Measurements from ENCODE around the gene LIFR.
A peak's percentile ranks its signal among the peaks of the same experiment; 100 is the strongest.

The LIFR gene

GRCh38 chr5:38536968-38537367, 19.5 kb downstream of the LIFR start:
- H3K4me3 ChIP-seq (ENCODE audit: low read depth, low read length), result no peak overlapping the region
- no peak overlapping the region for H3K27ac ChIP-seq (ENCODE audit: extremely low read depth, low read depth, low read length)
- ChIA-PET POLR2A (no interaction called here), CTCF (interaction anchor here (0.6 to 1.9 kb wide), 4 partner anchors 9 to 271 kb away, joined by 3 to 6 read pairs (median 4); no protein-coding TSS in a partner anchor)
- TF ChIP-seq ZNF416 (tag by site-specific recombination; IDR thresholded peaks at IDR 0.05), result no peak
- no peak for TF ChIP-seq ZBTB20 (tag by site-specific recombination; IDR thresholded peaks at IDR 0.05)
- no peak for TF ChIP-seq ZNF362 (tag by site-specific recombination; IDR thresholded peaks at IDR 0.05)
- TF ChIP-seq GLIS1 (tag by site-specific recombination; IDR thresholded peaks at IDR 0.05), result 0 out of 2 replicates have a peak, but pooled peaks have one; percentile 9
- TF ChIP-seq ZNF530 (tag by site-specific recombination; IDR thresholded peaks at IDR 0.05; ENCODE audit: low read depth), result no peak
- no peak for TF ChIP-seq ZNF155 (tag by site-specific recombination; IDR thresholded peaks at IDR 0.05)
- TF ChIP-seq ZNF600 (tag by site-specific recombination; IDR thresholded peaks at IDR 0.05), result peak; percentile 51; the same call in 1 of the 2 replicates
- no peaks in the 10 kb centered on the region for H3K9me3 ChIP-seq (ENCODE audit: control insufficient read depth, insufficient read depth, low read depth, low read length)
- H3K4me1 ChIP-seq (ENCODE audit: control insufficient read depth, insufficient read depth, low read length), result peaks cover 54% of the 10 kb centered on the region
- no peaks in the 10 kb centered on the region for H3K36me3 ChIP-seq (ENCODE audit: control insufficient read depth in 2 of 2, insufficient read depth in 1 of 2, low read length in 2 of 2)

DNA sequence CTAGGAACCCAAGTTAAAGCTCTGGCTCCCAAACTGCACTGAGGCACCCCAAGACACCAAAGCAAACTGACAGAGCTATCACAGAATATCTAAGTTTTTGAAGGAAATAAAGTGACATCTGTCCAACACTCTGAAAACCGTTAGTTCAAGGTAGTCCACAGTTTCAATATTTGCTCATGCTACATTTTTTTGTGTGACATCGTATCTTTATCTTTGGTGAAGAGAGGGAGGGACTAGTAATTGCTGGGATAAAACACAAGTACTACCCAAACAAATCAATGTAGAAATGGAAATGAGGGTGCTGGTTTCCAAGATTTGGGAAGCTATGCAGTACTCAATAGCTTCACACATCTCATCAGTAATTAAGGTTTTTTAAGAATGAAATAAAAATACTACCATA, 20.6 kb downstream of the LIFR start:
- no peaks in the 10 kb centered on the region; the same call in 1 of the 2 replicates for H3K9me3 ChIP-seq (ENCODE audit: control insufficient read depth, insufficient read depth, low read depth, low read length)
- H3K36me3 ChIP-seq (ENCODE audit: control insufficient read depth in 2 of 2, insufficient read depth in 1 of 2, low read length in 2 of 2), result no peaks in the 10 kb centered on the region
- POLR2A ChIA-PET, result no interaction called here
- H3K27ac ChIP-seq (ENCODE audit: extremely low read depth, low read depth, low read length), result no peak overlapping the region
- TF ChIP-seq, protein P1, sequence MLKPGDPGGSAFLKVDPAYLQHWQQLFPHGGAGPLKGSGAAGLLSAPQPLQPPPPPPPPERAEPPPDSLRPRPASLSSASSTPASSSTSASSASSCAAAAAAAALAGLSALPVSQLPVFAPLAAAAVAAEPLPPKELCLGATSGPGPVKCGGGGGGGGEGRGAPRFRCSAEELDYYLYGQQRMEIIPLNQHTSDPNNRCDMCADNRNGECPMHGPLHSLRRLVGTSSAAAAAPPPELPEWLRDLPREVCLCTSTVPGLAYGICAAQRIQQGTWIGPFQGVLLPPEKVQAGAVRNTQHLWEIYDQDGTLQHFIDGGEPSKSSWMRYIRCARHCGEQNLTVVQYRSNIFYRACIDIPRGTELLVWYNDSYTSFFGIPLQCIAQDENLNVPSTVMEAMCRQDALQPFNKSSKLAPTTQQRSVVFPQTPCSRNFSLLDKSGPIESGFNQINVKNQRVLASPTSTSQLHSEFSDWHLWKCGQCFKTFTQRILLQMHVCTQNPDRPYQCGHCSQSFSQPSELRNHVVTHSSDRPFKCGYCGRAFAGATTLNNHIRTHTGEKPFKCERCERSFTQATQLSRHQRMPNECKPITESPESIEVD (tag by site-specific recombination; IDR thresholded peaks at IDR 0.05), result 0 out of 2 replicates have a peak, but pooled peaks have one; percentile 2
- no peak for TF ChIP-seq ZNF776 (tag by site-specific recombination; IDR thresholded peaks at IDR 0.05; ENCODE audit: borderline replicate concordance)
- H3K4me3 ChIP-seq (ENCODE audit: low read depth, low read length), result no peak overlapping the region
- CTCF ChIA-PET, result interaction anchor here (0.5 to 1.9 kb wide), 12 partner anchors 9 to 283 kb away, joined by 3 to 6 read pairs (median 4); no protein-coding TSS in a partner anchor
- peaks cover 45% of the 10 kb centered on the region for H3K4me1 ChIP-seq (ENCODE audit: control insufficient read depth, insufficient read depth, low read length)

- Histone ChIP-seq H3K4me1 (ENCODE audit: control insufficient read depth, insufficient read depth, low read length) (peaks cover 42% of the 10 kb centered on the region), H3K36me3 (ENCODE audit: control insufficient read depth in 2 of 2, insufficient read depth in 1 of 2, low read length in 2 of 2) (no peaks in the 10 kb centered on the region), H3K4me3 (ENCODE audit: low read depth, low read length) (no peak overlapping the region), H3K9me3 (ENCODE audit: control insufficient read depth, insufficient read depth, low read depth, low read length) (no peaks in the 10 kb centered on the region; the same call in 1 of the 2 replicates), H3K27ac (ENCODE audit: extremely low read depth, low read depth, low read length) (no peak overlapping the region)
- ChIA-PET POLR2A (no interaction called here), CTCF (interaction anchor here (0.5 to 1.9 kb wide), 13 partner anchors 9 to 282 kb away, joined by 3 to 6 read pairs (median 4); no protein-coding TSS in a partner anchor)
- TF ChIP-seq SP7 (tag by site-specific recombination; IDR thresholded peaks at IDR 0.05) (peak; percentile 81), ZNF223 (tag by site-specific recombination; IDR thresholded peaks at IDR 0.05) (no peak), SCRT1 (tag by site-specific recombination; IDR thresholded peaks at IDR 0.05; ENCODE audit: borderline replicate concordance) (peak; percentile 77), SCRT2 (tag by site-specific recombination; IDR thresholded peaks at IDR 0.05) (peak; percentile 90), YY1 (tag by site-specific recombination; IDR thresholded peaks at IDR 0.05) (no peak), KLF9 (tag by site-specific recombination; IDR thresholded peaks at IDR 0.05; ENCODE audit: low read depth) (0 out of 2 replicates have a peak, but pooled peaks have one; percentile 40), ZFP37 (tag by site-specific recombination; IDR thresholded peaks at IDR 0.05) (no peak), GLIS1 (tag by site-specific recombination; IDR thresholded peaks at IDR 0.05) (peak; percentile 14; the same call in 1 of the 2 replicates), ZNF555 (tag by site-specific recombination; conservative IDR thresholded peaks at IDR 0.05) (no peak), ZNF221 (tag by site-specific recombination; IDR thresholded peaks at IDR 0.05; ENCODE audit: borderline replicate concordance) (no peak), ZNF26 (tag by site-specific recombination; IDR thresholded peaks at IDR 0.05) (0 out of 2 replicates have a peak, but pooled peaks have one; percentile 11), ZFP69B (tag by site-specific recombination; IDR thresholded peaks at IDR 0.05) (no peak), ZNF677 (tag by site-specific recombination; IDR thresholded peaks at IDR 0.05) (no peak), ZNF366 (tag by site-specific recombination; conservative IDR thresholded peaks at IDR 0.05) (no peak), ZSCAN5A (tag by site-specific recombination; IDR thresholded peaks at IDR 0.05) (no peak)
- TF ChIP-seq, protein P2, sequence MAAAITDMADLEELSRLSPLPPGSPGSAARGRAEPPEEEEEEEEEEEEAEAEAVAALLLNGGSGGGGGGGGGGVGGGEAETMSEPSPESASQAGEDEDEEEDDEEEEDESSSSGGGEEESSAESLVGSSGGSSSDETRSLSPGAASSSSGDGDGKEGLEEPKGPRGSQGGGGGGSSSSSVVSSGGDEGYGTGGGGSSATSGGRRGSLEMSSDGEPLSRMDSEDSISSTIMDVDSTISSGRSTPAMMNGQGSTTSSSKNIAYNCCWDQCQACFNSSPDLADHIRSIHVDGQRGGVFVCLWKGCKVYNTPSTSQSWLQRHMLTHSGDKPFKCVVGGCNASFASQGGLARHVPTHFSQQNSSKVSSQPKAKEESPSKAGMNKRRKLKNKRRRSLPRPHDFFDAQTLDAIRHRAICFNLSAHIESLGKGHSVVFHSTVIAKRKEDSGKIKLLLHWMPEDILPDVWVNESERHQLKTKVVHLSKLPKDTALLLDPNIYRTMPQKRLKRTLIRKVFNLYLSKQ (tag by site-specific recombination; IDR thresholded peaks at IDR 0.05; ENCODE audit: borderline replicate concordance), result no peak
Observed at GRCh38 chr5:38535248-38535750, 21.1 kb downstream of the LIFR start.
